ENCODE measurements around the gene NCOA7. TPM values are rescaled to one million over a fixed set of nuclear protein-coding genes. Genes with fewer than 3 reads are reported as not detected.
A peak's percentile ranks its signal among the peaks of the same experiment; 100 is the strongest.

Gene NCOA7
- total and polyA plus RNA-seq, 9 of the 15 experiments (the other 6 are each of a cell fraction or from before 2014, with no cell fraction given): 5.8 to 14.6 (median 9.3) TPM

DNA sequence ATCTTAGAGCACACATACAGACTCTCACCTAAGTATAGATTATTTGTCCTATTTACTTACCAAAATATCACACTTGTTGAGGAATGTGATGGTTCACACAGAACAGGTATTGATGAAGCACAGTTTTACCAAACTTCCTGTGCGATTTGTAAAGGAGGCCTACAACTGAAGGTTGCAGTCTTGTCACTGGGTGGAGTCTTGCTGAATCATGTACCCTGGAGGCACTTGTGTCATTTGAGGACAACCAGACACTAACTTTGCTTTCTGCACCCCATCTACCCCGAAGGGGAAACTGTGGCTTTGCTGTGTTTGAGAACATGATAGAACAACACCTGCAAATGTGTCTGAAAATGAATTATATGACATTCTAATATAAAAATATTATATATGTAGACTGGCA lies 133.4 kb downstream of the NCOA7 start (continued):
- TF ChIP-seq, protein P1, sequence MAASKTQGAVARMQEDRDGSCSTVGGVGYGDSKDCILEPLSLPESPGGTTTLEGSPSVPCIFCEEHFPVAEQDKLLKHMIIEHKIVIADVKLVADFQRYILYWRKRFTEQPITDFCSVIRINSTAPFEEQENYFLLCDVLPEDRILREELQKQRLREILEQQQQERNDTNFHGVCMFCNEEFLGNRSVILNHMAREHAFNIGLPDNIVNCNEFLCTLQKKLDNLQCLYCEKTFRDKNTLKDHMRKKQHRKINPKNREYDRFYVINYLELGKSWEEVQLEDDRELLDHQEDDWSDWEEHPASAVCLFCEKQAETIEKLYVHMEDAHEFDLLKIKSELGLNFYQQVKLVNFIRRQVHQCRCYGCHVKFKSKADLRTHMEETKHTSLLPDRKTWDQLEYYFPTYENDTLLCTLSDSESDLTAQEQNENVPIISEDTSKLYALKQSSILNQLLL (CRISPR knock-in tag; IDR thresholded peaks at IDR 0.05; ENCODE audit: borderline replicate concordance): no peak
- TF ChIP-seq SIN3A (IDR thresholded peaks at IDR 0.05; ENCODE audit: borderline replicate concordance in 2 of 2, control insufficient read depth in 1 of 2, low read depth in 2 of 2, low read length in 2 of 2) (no peak), ZNF584 (CRISPR knock-in tag; IDR thresholded peaks at IDR 0.05; ENCODE audit: low read depth) (no peak), XRCC3 (IDR thresholded peaks at IDR 0.05) (no peak), ZC3H4 (CRISPR knock-in tag; IDR thresholded peaks at IDR 0.05; ENCODE audit: borderline replicate concordance) (no peak), ZNF316 (IDR thresholded peaks at IDR 0.05) (peak; percentile 91), SETDB1 (IDR thresholded peaks at IDR 0.05; ENCODE audit: low read length) (no peak), ZFPM2 (CRISPR knock-in tag; IDR thresholded peaks at IDR 0.05) (no peak), ZNF717 (CRISPR knock-in tag; IDR thresholded peaks at IDR 0.05) (no peak), WHSC1 (IDR thresholded peaks at IDR 0.05; ENCODE audit: low read length) (no peak), PTRF (tag; IDR thresholded peaks at IDR 0.05) (0 out of 2 replicates have a peak, but pooled peaks have one; percentile 1), KHSRP (IDR thresholded peaks at IDR 0.05) (0 out of 2 replicates have a peak, but pooled peaks have one; percentile 32), SMARCA4 (IDR thresholded peaks at IDR 0.05) (0 out of 2 replicates have a peak, but pooled peaks have one; percentile 65), JUND (IDR thresholded peaks at IDR 0.05; ENCODE audit: borderline replicate concordance, low read depth, low read length) (peak; percentile 60; the same call in 1 of the 2 replicates), JUND (tag; IDR thresholded peaks at IDR 0.05; ENCODE audit: borderline replicate concordance, low read depth, low read length) (peak; percentile 75; the same call in 2 of the 3 replicates), RAD21 (CRISPR knock-in tag; conservative IDR thresholded peaks at IDR 0.05 in 1 of 2, IDR thresholded peaks at IDR 0.05 in 1 of 2) (0 out of 4 replicates have a peak, but pooled peaks of 1 of the 2 experiments have one; percentile 20), SIRT6 (IDR thresholded peaks at IDR 0.05; ENCODE audit: low read depth, low read length) (no peak), SMARCE1 (IDR thresholded peaks at IDR 0.05) (peak; percentile 49; the same call in 1 of the 2 replicates), SIX5 (IDR thresholded peaks at IDR 0.05; ENCODE audit: borderline replicate concordance in 1 of 2, insufficient read depth in 1 of 2, low read depth in 1 of 2, low read length in 2 of 2) (no peak), ZBTB1 (CRISPR knock-in tag; IDR thresholded peaks at IDR 0.05; ENCODE audit: borderline replicate concordance, low read depth) (no peak), RFX1 (IDR thresholded peaks at IDR 0.05) (no peak), ASH1L (IDR thresholded peaks at IDR 0.05; ENCODE audit: borderline replicate concordance, low read depth, partially characterized antibody) (no peak)
- TF ChIP-seq, protein P2, sequence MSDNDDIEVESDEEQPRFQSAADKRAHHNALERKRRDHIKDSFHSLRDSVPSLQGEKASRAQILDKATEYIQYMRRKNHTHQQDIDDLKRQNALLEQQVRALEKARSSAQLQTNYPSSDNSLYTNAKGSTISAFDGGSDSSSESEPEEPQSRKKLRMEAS (CRISPR knock-in tag; IDR thresholded peaks at IDR 0.05): no peak
- TF ChIP-seq, protein P3, sequence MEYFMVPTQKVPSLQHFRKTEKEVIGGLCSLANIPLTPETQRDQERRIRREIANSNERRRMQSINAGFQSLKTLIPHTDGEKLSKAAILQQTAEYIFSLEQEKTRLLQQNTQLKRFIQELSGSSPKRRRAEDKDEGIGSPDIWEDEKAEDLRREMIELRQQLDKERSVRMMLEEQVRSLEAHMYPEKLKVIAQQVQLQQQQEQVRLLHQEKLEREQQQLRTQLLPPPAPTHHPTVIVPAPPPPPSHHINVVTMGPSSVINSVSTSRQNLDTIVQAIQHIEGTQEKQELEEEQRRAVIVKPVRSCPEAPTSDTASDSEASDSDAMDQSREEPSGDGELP (CRISPR knock-in tag; IDR thresholded peaks at IDR 0.05; ENCODE audit: borderline replicate concordance): no peak
- TF ChIP-seq, protein P4, sequence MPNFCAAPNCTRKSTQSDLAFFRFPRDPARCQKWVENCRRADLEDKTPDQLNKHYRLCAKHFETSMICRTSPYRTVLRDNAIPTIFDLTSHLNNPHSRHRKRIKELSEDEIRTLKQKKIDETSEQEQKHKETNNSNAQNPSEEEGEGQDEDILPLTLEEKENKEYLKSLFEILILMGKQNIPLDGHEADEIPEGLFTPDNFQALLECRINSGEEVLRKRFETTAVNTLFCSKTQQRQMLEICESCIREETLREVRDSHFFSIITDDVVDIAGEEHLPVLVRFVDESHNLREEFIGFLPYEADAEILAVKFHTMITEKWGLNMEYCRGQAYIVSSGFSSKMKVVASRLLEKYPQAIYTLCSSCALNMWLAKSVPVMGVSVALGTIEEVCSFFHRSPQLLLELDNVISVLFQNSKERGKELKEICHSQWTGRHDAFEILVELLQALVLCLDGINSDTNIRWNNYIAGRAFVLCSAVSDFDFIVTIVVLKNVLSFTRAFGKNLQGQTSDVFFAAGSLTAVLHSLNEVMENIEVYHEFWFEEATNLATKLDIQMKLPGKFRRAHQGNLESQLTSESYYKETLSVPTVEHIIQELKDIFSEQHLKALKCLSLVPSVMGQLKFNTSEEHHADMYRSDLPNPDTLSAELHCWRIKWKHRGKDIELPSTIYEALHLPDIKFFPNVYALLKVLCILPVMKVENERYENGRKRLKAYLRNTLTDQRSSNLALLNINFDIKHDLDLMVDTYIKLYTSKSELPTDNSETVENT (CRISPR knock-in tag; IDR thresholded peaks at IDR 0.05): no peak
